ENCODE data around the gene NARS2.
"Not testable (repeated sequence)": the region's sequence is repeated elsewhere in the genome, so short reads cannot be mapped to it uniquely, and the experiment has no call there.

The NARS2 gene

GRCh38 chr11:78603792-78604191 is 29.1 kb upstream of the NARS2 start:
- Histone ChIP-seq H3K36me3 (ENCODE audit: control insufficient read depth in 2 of 2, insufficient read depth in 2 of 2, low read length in 2 of 2) (no peaks in the 10 kb centered on the region), H3K27me3 (ENCODE audit: control insufficient read depth in 2 of 2, insufficient read depth in 2 of 2, low read length in 2 of 2) (no peaks in the 10 kb centered on the region), H3K4me1 (ENCODE audit: control insufficient read depth in 2 of 2, insufficient read depth in 2 of 2, low read length in 2 of 2) (no peaks in the 10 kb centered on the region), H3K9ac (ENCODE audit: low read depth in 1 of 2, low read length in 2 of 2) (no peak overlapping the region), H3K4me3 (ENCODE audit: low read length in 2 of 2) (no peak overlapping the region), H3K27ac (ENCODE audit: low read depth in 2 of 2, low read length in 2 of 2) (no peak overlapping the region), H3K9me3 (ENCODE audit: control insufficient read depth in 2 of 2, low read length in 2 of 2) (no peaks in the 10 kb centered on the region)

- H3K9me3 ChIP-seq (ENCODE audit: control insufficient read depth in 2 of 2, low read length in 2 of 2); H3K27ac ChIP-seq (ENCODE audit: low read depth in 2 of 2, low read length in 2 of 2); H3K36me3 ChIP-seq (ENCODE audit: control insufficient read depth in 2 of 2, insufficient read depth in 2 of 2, low read length in 2 of 2); H3K27me3 ChIP-seq (ENCODE audit: control insufficient read depth in 2 of 2, insufficient read depth in 2 of 2, low read length in 2 of 2); H3K9ac ChIP-seq (ENCODE audit: low read depth in 1 of 2, low read length in 2 of 2); H3K4me1 ChIP-seq (ENCODE audit: control insufficient read depth in 2 of 2, insufficient read depth in 2 of 2, low read length in 2 of 2); H3K4me3 ChIP-seq (ENCODE audit: low read length in 2 of 2): not testable (repeated sequence)
These were observed 28.1 kb upstream of the NARS2 start for GRCh38 chr11:78602771-78603170.

- H3K36me3 ChIP-seq (ENCODE audit: control insufficient read depth in 2 of 2, insufficient read depth in 2 of 2, low read length in 2 of 2); H3K4me3 ChIP-seq (ENCODE audit: low read length in 2 of 2); H3K4me1 ChIP-seq (ENCODE audit: control insufficient read depth in 2 of 2, insufficient read depth in 2 of 2, low read length in 2 of 2); H3K27ac ChIP-seq (ENCODE audit: low read depth in 2 of 2, low read length in 2 of 2); H3K9me3 ChIP-seq (ENCODE audit: control insufficient read depth in 2 of 2, low read length in 2 of 2); H3K9ac ChIP-seq (ENCODE audit: low read depth in 1 of 2, low read length in 2 of 2); H3K27me3 ChIP-seq (ENCODE audit: control insufficient read depth in 2 of 2, insufficient read depth in 2 of 2, low read length in 2 of 2): not testable (repeated sequence)
These were observed 26.4 kb upstream of the NARS2 start for GRCh38 chr11:78601066-78601465.

GRCh38 chr11:78597579-78597978 is 22.9 kb upstream of the NARS2 start:
- not testable (repeated sequence) for H3K9ac ChIP-seq (ENCODE audit: low read depth in 1 of 2, low read length in 2 of 2); H3K27ac ChIP-seq (ENCODE audit: low read depth in 2 of 2, low read length in 2 of 2); H3K27me3 ChIP-seq (ENCODE audit: control insufficient read depth in 2 of 2, insufficient read depth in 2 of 2, low read length in 2 of 2); H3K36me3 ChIP-seq (ENCODE audit: control insufficient read depth in 2 of 2, insufficient read depth in 2 of 2, low read length in 2 of 2); H3K9me3 ChIP-seq (ENCODE audit: control insufficient read depth in 2 of 2, low read length in 2 of 2); H3K4me1 ChIP-seq (ENCODE audit: control insufficient read depth in 2 of 2, insufficient read depth in 2 of 2, low read length in 2 of 2); H3K4me3 ChIP-seq (ENCODE audit: low read length in 2 of 2)

GRCh38 chr11:78595436-78596130 is 20.9 kb upstream of the NARS2 start:
- Histone ChIP-seq H3K36me3 (ENCODE audit: control insufficient read depth in 2 of 2, insufficient read depth in 2 of 2, low read length in 2 of 2) (no peaks in the 10 kb centered on the region), H3K27ac (ENCODE audit: low read depth in 2 of 2, low read length in 2 of 2) (no peak overlapping the region), H3K4me1 (ENCODE audit: control insufficient read depth in 2 of 2, insufficient read depth in 2 of 2, low read length in 2 of 2) (no peaks in the 10 kb centered on the region)

GRCh38 chr11:78594814-78595213 is 20.1 kb upstream of the NARS2 start:
- Histone ChIP-seq H3K36me3 (ENCODE audit: control insufficient read depth in 2 of 2, insufficient read depth in 2 of 2, low read length in 2 of 2) (no peaks in the 10 kb centered on the region), H3K27ac (ENCODE audit: low read depth in 2 of 2, low read length in 2 of 2) (no peak overlapping the region), H3K4me1 (ENCODE audit: control insufficient read depth in 2 of 2, insufficient read depth in 2 of 2, low read length in 2 of 2) (no peaks in the 10 kb centered on the region), H3K4me3 (ENCODE audit: low read length in 2 of 2) (no peak overlapping the region), H3K27me3 (ENCODE audit: control insufficient read depth in 2 of 2, insufficient read depth in 2 of 2, low read length in 2 of 2) (no peaks in the 10 kb centered on the region), H3K9me3 (ENCODE audit: control insufficient read depth in 2 of 2, low read length in 2 of 2) (no peaks in the 10 kb centered on the region), H3K9ac (ENCODE audit: low read depth in 1 of 2, low read length in 2 of 2) (no peak overlapping the region)

More at GRCh38 chr11:78595436-78596130, 20.9 kb upstream of the NARS2 start:
- Histone ChIP-seq H3K4me3 (ENCODE audit: low read length in 2 of 2) (no peak overlapping the region), H3K9ac (ENCODE audit: low read depth in 1 of 2, low read length in 2 of 2) (no peak overlapping the region), H3K27me3 (ENCODE audit: control insufficient read depth in 2 of 2, insufficient read depth in 2 of 2, low read length in 2 of 2) (no peaks in the 10 kb centered on the region), H3K9me3 (ENCODE audit: control insufficient read depth in 2 of 2, low read length in 2 of 2) (no peaks in the 10 kb centered on the region)

- H3K27me3 ChIP-seq (ENCODE audit: control insufficient read depth in 2 of 2, insufficient read depth in 2 of 2, low read length in 2 of 2): no peaks in the 10 kb centered on the region
- peaks cover 4 to 6% of the 10 kb centered on the region in 2 donors for H3K9me3 ChIP-seq (ENCODE audit: control insufficient read depth in 2 of 2, low read length in 2 of 2)
These were observed 13.9 kb upstream of the NARS2 start for GRCh38 chr11:78588517-78588916.

GRCh38 chr11:78587446-78587845 is 12.8 kb upstream of the NARS2 start:
- Histone ChIP-seq H3K9me3 (ENCODE audit: control insufficient read depth in 2 of 2, low read length in 2 of 2) (peaks cover 4 to 6% of the 10 kb centered on the region in 2 donors), H3K27ac (ENCODE audit: low read depth in 2 of 2, low read length in 2 of 2) (no peak overlapping the region), H3K36me3 (ENCODE audit: control insufficient read depth in 2 of 2, insufficient read depth in 2 of 2, low read length in 2 of 2) (no peaks in the 10 kb centered on the region), H3K4me3 (ENCODE audit: low read length in 2 of 2) (no peak overlapping the region), H3K9ac (ENCODE audit: low read depth in 1 of 2, low read length in 2 of 2) (no peak overlapping the region), H3K4me1 (ENCODE audit: control insufficient read depth in 2 of 2, insufficient read depth in 2 of 2, low read length in 2 of 2) (no peaks in the 10 kb centered on the region), H3K27me3 (ENCODE audit: control insufficient read depth in 2 of 2, insufficient read depth in 2 of 2, low read length in 2 of 2) (no peaks in the 10 kb centered on the region)

More at GRCh38 chr11:78588517-78588916, 13.9 kb upstream of the NARS2 start:
- no peaks in the 10 kb centered on the region for H3K36me3 ChIP-seq (ENCODE audit: control insufficient read depth in 2 of 2, insufficient read depth in 2 of 2, low read length in 2 of 2)
- H3K27ac ChIP-seq (ENCODE audit: low read depth in 2 of 2, low read length in 2 of 2): no peak overlapping the region
- no peak overlapping the region for H3K9ac ChIP-seq (ENCODE audit: low read depth in 1 of 2, low read length in 2 of 2)
- H3K4me1 ChIP-seq (ENCODE audit: control insufficient read depth in 2 of 2, insufficient read depth in 2 of 2, low read length in 2 of 2): no peaks in the 10 kb centered on the region
- no peak overlapping the region for H3K4me3 ChIP-seq (ENCODE audit: low read length in 2 of 2)

- no peaks in the 10 kb centered on the region for H3K36me3 ChIP-seq (ENCODE audit: control insufficient read depth in 2 of 2, insufficient read depth in 2 of 2, low read length in 2 of 2)
- no peaks in the 10 kb centered on the region for H3K4me1 ChIP-seq (ENCODE audit: control insufficient read depth in 2 of 2, insufficient read depth in 2 of 2, low read length in 2 of 2)
- H3K9ac ChIP-seq (ENCODE audit: low read depth in 1 of 2, low read length in 2 of 2): no peak overlapping the region
- peaks cover 4 to 9% of the 10 kb centered on the region in 2 donors for H3K9me3 ChIP-seq (ENCODE audit: control insufficient read depth in 2 of 2, low read length in 2 of 2)
- H3K4me3 ChIP-seq (ENCODE audit: low read length in 2 of 2): no peak overlapping the region
- no peak overlapping the region for H3K27ac ChIP-seq (ENCODE audit: low read depth in 2 of 2, low read length in 2 of 2)
- no peaks in the 10 kb centered on the region for H3K27me3 ChIP-seq (ENCODE audit: control insufficient read depth in 2 of 2, insufficient read depth in 2 of 2, low read length in 2 of 2)
These were observed 11.9 kb upstream of the NARS2 start for GRCh38 chr11:78586452-78587046.

- Histone ChIP-seq H3K27me3 (ENCODE audit: control insufficient read depth in 2 of 2, insufficient read depth in 2 of 2, low read length in 2 of 2) (no peaks in the 10 kb centered on the region), H3K4me1 (ENCODE audit: control insufficient read depth in 2 of 2, insufficient read depth in 2 of 2, low read length in 2 of 2) (no peaks in the 10 kb centered on the region), H3K27ac (ENCODE audit: low read depth in 2 of 2, low read length in 2 of 2) (no peak overlapping the region), H3K9me3 (ENCODE audit: control insufficient read depth in 2 of 2, low read length in 2 of 2) (peaks cover 4 to 9% of the 10 kb centered on the region in 2 donors), H3K36me3 (ENCODE audit: control insufficient read depth in 2 of 2, insufficient read depth in 2 of 2, low read length in 2 of 2) (no peaks in the 10 kb centered on the region), H3K4me3 (ENCODE audit: low read length in 2 of 2) (no peak overlapping the region), H3K9ac (ENCODE audit: low read depth in 1 of 2, low read length in 2 of 2) (no peak overlapping the region)
These were observed 9.2 kb upstream of the NARS2 start for GRCh38 chr11:78583889-78584288.
